T-helper 1 cell treated with Interleukin-12 subunit alpha and Interleukin-12 subunit beta and Interleukin-4 antibody, amounts not matched to agents 30 μg/mL and 1 μg/mL, for 36 hours (primary cell): Measurements from ENCODE around the gene SGPL1.

ENCODE experiments used
- H3K27ac Mint-ChIP-seq: one replicate; pipeline ENCODE4 v1.8.0; 2021; ENCODE audit warnings: mild to moderate bottlenecking, mixed read lengths
- H3K27me3 Mint-ChIP-seq: one replicate; pipeline ENCODE4 v1.8.0; 2021; ENCODE audit warnings: low read depth, mixed read lengths
- H3K36me3 Mint-ChIP-seq: one replicate; pipeline ENCODE4 v1.8.0; 2021; ENCODE audit warnings: low read depth, mixed read lengths
- H3K4me1 Mint-ChIP-seq: one replicate; pipeline ENCODE4 v1.8.0; 2021; ENCODE audit warnings: low read depth, mixed read lengths
- H3K4me3 Mint-ChIP-seq: one replicate; pipeline ENCODE4 v1.8.0; 2021; ENCODE audit warnings: mild to moderate bottlenecking, moderate library complexity, mixed read lengths
- H3K9me3 Mint-ChIP-seq: one replicate; pipeline ENCODE4 v1.8.0; 2021; ENCODE audit warnings: mixed read lengths

The SGPL1 gene

DNA sequence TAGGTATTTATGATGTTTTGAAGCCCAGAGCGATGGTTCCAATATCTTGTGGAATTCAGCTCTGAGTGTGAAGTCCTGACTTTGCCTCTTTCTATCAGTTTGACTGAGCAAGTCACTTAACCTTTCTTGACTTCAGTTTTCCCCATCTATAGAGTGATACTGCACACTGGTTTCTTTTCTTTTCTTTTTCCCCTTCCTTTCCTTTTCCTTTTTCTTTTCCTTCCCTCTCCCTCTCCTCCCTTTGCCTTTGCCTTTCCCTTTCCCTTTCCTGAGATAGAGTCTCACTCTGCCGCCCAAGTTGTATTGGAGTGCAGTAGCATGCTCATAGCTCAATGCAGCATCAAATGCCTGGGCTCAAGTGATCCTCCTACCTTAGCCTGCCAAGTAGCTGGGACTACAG lies 20.6 kb downstream of the SGPL1 start:
- Mint-ChIP-seq H3K4me3 (no peak overlapping the region), H3K27me3 (no peaks in the 10 kb centered on the region), H3K9me3 (peaks cover 7% of the 10 kb centered on the region), H3K27ac (no peak overlapping the region), H3K36me3 (peaks cover 12% of the 10 kb centered on the region), H3K4me1 (peaks cover 15% of the 10 kb centered on the region)

DNA sequence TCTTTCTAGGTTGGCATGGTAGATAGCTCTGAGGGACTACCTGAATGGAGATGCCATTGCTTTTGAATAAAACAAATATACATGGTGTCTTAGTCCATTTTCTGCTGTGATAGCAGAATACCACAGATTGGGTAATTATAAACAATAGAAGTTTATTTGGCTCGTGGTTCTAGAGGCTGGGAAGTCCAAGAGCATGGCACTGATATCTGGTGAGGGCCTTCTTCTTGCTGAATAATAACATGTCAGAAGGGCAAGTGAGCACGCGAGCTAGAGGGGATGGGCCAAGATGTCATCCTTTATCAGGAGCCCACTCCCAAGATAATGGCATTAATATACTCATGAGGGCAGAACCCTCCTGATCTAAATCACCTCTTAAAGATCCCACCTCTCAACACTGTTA lies 21.9 kb downstream of the SGPL1 start:
- Mint-ChIP-seq H3K4me1 (peaks cover 14% of the 10 kb centered on the region), H3K36me3 (peaks cover 12% of the 10 kb centered on the region), H3K9me3 (peaks cover 7% of the 10 kb centered on the region), H3K4me3 (no peak overlapping the region), H3K27me3 (no peaks in the 10 kb centered on the region), H3K27ac (no peak overlapping the region)

DNA sequence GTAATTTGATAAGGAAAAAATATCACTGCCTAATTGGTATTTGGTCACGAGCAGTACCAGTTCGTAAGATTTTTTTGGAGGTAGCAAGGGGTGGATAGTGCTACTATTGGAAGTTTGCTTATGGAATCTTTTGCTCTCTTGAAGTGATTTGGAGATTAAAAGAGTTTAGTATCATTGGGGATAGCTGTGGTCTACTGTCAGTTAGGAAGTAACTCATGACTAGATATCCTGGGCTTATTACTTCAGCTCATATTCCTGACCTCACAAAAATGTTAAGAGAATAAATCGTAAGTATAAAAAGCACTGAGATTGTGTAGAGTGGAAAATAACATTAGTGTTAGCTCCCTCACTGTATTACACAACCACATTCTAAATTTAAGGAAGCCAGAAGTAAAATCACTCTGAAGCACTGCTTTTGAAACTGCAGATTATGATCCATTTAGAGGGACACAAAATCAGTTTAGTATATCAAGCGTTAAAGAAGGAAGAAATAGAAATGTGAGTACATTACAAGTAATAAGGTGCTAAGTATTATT lies 22.6 kb downstream of the SGPL1 start:
- H3K27me3 Mint-ChIP-seq = no peaks in the 10 kb centered on the region
- H3K27ac Mint-ChIP-seq = no peak overlapping the region
- H3K4me1 Mint-ChIP-seq = peaks cover 8% of the 10 kb centered on the region
- H3K36me3 Mint-ChIP-seq = peaks cover 13% of the 10 kb centered on the region
- H3K4me3 Mint-ChIP-seq = no peak overlapping the region
- H3K9me3 Mint-ChIP-seq = peaks cover 7% of the 10 kb centered on the region

DNA sequence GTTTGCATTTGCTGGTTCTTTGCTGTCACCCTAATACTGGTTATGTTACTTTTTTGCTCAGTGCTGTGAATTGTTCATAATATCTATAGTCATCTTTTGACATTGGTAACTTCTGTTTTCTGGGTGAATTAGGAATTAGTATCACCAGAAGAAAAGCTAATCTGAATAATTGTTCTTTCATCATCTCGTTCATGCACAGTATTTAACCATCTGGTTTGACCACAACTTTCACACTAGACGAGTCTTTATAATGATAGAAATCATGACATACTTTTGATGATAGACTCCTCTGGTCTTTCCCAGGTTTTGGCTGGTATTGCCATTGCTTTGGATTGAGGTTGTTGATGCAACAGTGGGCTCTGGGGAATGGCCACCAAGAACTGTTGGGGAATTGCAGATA lies 25.1 kb downstream of the SGPL1 start:
- no peaks in the 10 kb centered on the region for H3K27me3 Mint-ChIP-seq
- no peak overlapping the region for H3K27ac Mint-ChIP-seq
- no peak overlapping the region for H3K4me3 Mint-ChIP-seq
- H3K36me3 Mint-ChIP-seq = peaks cover 13% of the 10 kb centered on the region
- H3K4me1 Mint-ChIP-seq = peaks cover 2% of the 10 kb centered on the region
- peaks cover 7% of the 10 kb centered on the region for H3K9me3 Mint-ChIP-seq

DNA sequence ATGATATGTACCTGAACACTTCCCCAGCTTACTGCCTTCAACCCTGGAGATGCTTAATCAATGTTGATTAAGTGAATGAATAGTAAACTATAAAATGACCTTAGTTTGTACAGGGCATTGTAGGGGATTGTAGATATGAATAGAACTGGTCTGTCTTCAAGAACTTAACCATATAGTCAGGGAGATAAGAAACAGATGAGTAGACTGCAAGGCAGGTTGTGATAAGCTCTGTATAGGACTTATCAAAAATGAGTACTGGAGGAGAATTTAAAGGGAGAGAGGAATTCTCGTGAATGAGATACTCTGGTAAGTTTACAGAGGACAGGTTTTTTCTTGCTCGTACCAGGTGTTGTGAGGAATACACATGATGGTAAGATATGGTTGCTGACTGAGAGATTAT lies 27.6 kb downstream of the SGPL1 start:
- Mint-ChIP-seq H3K9me3 (no peaks in the 10 kb centered on the region), H3K4me1 (no peaks in the 10 kb centered on the region), H3K4me3 (no peak overlapping the region), H3K27me3 (no peaks in the 10 kb centered on the region), H3K27ac (no peak overlapping the region), H3K36me3 (peaks cover 10% of the 10 kb centered on the region)

DNA sequence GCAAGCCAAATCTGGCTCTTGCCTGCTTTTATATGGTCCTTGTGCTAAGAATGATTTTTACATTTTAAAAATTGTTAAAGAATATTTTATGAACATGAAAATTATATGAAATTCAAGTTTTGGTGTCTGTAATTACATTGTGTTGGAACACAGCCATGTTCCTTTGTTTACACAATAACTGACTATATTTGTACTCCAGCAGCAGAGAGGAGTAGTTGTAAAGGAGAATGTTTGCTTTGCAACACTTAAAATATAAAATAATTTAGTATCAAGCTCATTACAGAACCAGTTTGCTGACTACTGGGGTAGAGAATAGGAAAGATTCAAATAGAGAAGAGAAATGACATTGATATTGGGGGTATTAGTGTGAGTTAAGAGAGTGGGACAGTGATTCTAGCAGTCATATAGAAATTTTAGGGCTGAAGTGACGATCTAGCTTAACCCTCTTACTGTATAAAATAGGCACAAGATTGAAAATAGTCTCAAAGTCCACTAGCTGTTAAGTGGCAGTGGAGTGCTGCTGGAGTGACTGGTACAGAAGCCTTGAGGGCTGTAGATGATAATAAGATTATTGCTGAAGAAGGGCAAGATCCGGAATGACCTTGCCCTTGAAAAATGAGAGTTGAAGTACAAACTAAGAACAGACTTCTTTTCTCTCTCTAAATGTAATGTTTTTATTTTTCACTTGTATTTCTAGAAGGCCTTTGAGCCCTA lies 28.2 kb downstream of the SGPL1 start:
- Mint-ChIP-seq H3K27ac (no peak overlapping the region), H3K9me3 (no peaks in the 10 kb centered on the region), H3K36me3 (peaks cover 11% of the 10 kb centered on the region), H3K4me3 (no peak overlapping the region), H3K4me1 (no peaks in the 10 kb centered on the region), H3K27me3 (no peaks in the 10 kb centered on the region)

DNA sequence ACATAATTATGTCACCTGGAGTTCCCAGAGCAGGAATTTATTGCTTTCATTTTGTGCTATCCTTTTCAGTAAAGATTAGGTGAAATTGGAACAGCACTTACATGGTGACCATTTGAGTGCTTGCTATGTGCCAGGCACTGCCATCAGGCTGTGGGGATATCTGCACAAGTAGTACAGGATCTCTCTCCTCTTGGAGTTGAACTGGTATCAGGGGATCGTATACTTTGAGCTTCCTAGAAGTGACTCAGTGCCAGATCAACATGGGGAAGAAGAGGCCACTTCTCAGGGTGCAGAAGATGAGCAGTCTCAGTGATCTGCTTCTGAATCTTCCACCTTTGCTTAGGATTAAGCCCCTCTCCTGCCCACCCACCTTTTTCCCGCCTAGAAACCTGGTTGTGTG lies 29.5 kb downstream of the SGPL1 start:
- Mint-ChIP-seq H3K4me3 (no peak overlapping the region), H3K27me3 (no peaks in the 10 kb centered on the region), H3K36me3 (peaks cover 10% of the 10 kb centered on the region), H3K9me3 (no peaks in the 10 kb centered on the region), H3K4me1 (peaks cover 2% of the 10 kb centered on the region), H3K27ac (no peak overlapping the region)

DNA sequence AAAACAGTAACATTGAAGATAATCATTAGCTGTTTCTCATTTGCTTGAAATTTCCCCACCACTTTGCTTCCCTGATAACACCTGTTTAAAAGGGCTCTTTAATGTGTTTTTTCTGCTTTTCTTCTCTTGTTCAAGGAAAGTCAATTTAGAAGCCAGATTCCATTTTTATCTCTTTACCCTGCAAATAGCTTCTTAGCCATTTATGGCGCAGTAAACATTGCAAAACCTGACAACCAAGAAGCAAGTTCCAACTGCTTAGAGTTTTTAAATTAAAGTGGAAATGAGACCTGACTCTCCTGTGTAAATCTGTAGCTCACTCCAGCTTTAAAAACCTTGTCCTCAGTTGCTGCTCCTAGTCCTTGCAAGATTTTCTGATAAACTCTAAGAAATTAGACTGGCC lies 30.1 kb downstream of the SGPL1 start:
- H3K27me3 Mint-ChIP-seq = no peaks in the 10 kb centered on the region
- H3K36me3 Mint-ChIP-seq = peaks cover 9% of the 10 kb centered on the region
- H3K27ac Mint-ChIP-seq = no peak overlapping the region
- no peak overlapping the region for H3K4me3 Mint-ChIP-seq
- H3K9me3 Mint-ChIP-seq = no peaks in the 10 kb centered on the region
- peaks cover 2% of the 10 kb centered on the region for H3K4me1 Mint-ChIP-seq

DNA sequence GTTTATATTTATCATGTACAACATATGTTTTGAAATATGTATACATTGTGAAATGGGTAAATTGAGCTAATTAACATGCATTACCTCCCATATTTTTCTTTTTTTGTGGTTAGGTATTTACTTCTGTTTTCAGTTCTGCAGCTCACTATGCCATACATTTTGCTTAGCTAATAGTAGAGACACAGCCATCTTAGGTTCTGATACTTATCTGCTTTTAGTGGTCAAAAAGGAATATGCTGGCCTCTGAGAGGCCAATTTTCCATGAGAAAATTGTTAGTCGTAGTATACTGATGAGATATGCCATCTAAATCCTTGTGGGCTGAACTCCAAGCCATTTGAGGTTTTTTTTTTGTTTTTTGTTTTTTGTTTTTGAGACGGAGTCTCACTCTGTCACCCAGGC lies 31.0 kb downstream of the SGPL1 start:
- H3K27me3 Mint-ChIP-seq = no peaks in the 10 kb centered on the region
- no peak overlapping the region for H3K4me3 Mint-ChIP-seq
- H3K9me3 Mint-ChIP-seq = no peaks in the 10 kb centered on the region
- H3K4me1 Mint-ChIP-seq = peaks cover 2% of the 10 kb centered on the region
- H3K36me3 Mint-ChIP-seq = peaks cover 9% of the 10 kb centered on the region
- H3K27ac Mint-ChIP-seq = no peak overlapping the region

DNA sequence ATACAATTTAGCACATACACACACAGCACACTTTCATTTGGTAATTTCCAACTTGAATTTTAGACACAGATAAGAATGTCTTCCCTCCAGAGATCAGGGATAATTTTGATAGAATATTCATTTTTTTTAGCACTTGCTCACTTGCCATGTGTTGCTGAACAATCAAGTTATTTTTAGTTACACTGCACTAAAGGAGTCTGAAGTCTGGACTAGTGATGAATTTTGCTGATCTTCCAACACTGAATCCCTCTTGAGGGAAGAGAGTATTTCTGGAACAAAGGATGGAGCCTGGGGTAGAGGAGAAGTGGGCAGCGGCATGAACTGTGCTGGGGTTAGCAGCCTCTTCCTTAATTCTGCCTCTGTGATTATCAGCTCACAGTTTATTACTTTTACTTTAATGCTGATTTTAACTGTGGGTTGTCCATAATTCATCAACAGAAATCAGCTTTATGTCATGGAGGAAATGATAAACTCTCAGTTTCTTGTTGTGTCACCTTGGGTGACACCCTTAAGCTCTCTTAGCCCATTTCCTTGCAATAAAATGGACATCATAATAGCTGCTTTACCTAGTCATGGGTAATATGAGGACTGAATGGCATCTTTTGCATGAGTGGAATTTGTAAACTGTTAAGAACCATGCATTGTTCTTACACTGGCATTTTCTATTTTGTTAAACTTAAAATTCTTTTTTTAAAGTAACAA lies 32.1 kb downstream of the SGPL1 start:
- H3K27ac Mint-ChIP-seq = no peak overlapping the region
- no peaks in the 10 kb centered on the region for H3K27me3 Mint-ChIP-seq
- H3K4me3 Mint-ChIP-seq = no peak overlapping the region
- no peaks in the 10 kb centered on the region for H3K9me3 Mint-ChIP-seq
- H3K36me3 Mint-ChIP-seq = peaks cover 9% of the 10 kb centered on the region
- H3K4me1 Mint-ChIP-seq = peaks cover 2% of the 10 kb centered on the region

DNA sequence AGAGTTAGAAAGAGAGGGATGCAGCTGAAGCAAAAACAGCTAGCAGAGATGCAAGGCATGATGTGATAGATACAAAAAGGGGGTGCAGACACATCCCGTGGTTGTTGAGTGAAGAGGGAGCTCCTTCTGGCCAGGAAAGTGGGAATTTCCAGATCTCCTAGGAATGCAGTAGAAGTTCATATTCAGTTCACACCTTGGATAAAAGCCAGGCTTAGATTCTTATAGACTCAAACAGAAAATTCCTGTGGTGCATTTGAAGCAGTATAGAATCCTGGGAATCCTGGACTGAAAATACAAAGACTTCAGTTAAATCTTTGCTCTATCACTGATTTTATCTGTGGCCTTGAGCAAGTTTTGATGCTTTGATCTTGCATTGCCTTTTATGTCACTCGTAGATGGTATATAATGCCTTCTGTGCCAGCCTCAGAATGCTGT lies 33.9 kb downstream of the SGPL1 start:
- Mint-ChIP-seq H3K4me3 (no peak overlapping the region), H3K36me3 (peaks cover 6% of the 10 kb centered on the region), H3K27ac (no peak overlapping the region), H3K27me3 (no peaks in the 10 kb centered on the region), H3K9me3 (no peaks in the 10 kb centered on the region), H3K4me1 (peaks cover 2% of the 10 kb centered on the region)

DNA sequence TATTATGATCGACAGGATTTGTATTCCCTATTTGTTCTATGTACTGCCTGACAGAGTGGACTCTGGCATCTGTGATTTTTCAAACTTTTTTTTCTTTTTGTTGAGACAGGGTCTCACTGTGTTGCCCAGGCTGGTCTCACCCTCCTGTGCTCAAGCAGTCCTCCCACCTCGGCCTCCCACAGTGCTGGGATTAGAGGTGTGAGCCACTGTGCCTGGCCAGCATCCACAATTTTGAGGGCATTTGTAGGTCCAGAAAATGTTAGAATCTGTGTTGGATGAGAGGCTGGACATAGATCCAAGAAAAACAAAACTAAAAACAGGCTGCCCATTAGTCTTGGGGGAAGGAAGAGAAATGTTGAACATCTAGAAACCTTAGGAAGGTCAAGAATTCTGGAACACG lies 34.3 kb downstream of the SGPL1 start:
- Mint-ChIP-seq H3K27me3 (no peaks in the 10 kb centered on the region), H3K36me3 (peaks cover 6% of the 10 kb centered on the region), H3K27ac (no peak overlapping the region), H3K4me3 (no peak overlapping the region), H3K4me1 (peaks cover 2% of the 10 kb centered on the region), H3K9me3 (no peaks in the 10 kb centered on the region)

DNA sequence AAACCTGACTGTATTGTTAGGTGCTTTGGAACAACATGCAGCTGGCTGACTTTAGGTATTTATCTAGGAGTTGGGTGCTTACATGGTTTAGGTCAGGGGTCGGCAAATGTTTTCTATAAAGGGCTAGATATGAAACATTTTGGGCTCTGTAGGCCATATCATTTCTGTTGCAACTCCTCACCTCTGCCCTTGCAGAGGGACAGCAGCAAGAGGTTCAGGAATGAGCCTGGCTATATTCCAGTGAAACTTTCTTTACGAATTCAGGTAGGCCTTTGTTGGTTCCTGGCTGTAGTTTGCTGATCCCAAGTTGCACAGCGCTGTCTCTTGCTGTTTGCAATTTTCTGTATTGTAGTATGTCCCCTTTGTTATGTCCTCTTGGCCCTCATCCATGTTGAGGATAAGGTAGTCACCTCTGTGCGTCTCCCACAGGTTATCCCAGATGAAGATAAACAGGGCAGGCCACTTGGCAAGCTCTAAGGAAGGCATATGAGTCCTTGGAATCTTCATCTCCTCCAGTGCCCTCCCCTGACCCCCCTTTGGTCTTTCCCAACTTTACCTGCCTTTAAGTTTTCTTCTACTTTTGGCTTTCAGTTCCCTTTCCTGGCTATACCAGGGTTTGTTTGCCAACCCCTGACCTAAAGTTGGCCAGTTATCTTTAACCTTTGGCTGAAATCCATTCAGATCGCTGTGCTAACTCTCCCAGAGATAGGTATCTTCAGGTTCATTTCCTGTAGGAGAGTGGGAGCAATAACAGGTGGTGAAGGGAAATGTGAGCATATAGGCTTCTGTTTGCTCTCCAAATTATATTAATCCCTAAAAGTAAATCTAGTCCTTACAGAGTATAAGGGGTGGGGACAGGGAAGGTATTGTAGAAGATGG lies 36.1 kb downstream of the SGPL1 start:
- Mint-ChIP-seq H3K36me3 (peaks cover 6% of the 10 kb centered on the region), H3K9me3 (no peaks in the 10 kb centered on the region), H3K4me3 (no peak overlapping the region), H3K27ac (no peak overlapping the region), H3K27me3 (no peaks in the 10 kb centered on the region), H3K4me1 (peaks cover 2% of the 10 kb centered on the region)

DNA sequence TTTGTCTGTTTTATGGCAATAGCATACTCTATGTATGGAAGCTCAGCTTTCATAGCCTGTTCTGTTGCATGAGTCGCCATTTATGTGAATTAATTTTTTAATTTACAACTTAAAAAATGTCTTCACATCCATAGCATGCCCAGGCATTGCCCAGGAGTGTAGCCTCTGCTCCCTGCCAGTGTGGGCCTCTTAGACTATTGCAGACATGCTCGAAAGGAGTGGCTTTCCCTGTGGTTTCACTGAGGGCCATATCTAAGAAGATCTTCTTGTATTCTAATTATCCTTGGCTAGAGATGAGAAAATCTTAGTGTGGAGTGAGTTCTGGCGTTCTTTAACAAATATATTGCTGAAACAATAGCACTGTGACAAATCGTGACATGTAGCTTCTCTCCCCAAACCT lies 37.3 kb downstream of the SGPL1 start:
- Mint-ChIP-seq H3K27ac (no peak overlapping the region), H3K4me1 (peaks cover 4% of the 10 kb centered on the region), H3K36me3 (peaks cover 1% of the 10 kb centered on the region), H3K4me3 (no peak overlapping the region), H3K27me3 (no peaks in the 10 kb centered on the region), H3K9me3 (no peaks in the 10 kb centered on the region)
